ENCODE data around the gene TAF6L. TPM values are rescaled to one million over a fixed set of nuclear protein-coding genes. Genes with fewer than 3 reads are reported as not detected.

Gene TAF6L
- total RNA-seq, 1 donor from 2014 or later: 28.9 TPM

DNA sequence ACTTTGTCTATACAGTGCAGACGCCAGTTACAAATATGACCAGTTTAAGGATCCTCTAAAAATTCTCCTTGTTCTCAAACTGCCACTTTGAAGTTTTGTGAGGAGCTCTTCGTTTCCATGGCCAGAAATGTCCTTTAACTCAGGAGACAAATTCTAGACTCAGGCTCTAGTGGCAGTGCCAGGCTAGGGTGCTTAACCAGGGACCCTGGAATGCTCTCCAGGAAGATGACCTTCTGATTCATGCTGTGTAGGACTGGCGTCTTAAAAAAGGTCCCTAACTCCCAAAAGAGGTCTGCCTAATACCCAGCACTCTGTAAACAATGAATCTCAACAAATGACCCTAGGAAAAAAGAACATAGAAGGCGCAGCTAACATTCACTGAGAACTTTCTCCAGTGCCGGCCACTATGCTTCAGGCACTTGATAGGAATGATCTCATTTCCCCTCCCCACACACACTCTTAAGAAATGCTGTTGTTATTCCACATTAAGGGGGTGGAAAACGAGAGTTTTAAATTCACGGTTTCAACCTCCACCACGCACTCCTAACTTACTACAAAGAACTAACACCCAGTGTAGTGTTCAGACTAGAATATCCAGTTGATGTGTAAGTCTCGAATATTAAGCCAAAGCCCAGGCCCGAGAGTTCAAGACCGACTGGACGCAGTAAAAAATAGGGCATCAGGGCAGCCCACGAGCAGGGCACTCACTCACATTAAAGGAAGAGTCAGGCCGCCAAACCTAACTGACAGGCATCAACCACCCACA is 33.3 kb downstream of the TAF6L start:
- peak overlapping the region; percentile 76 for H3K9ac ChIP-seq
- DNase-seq (ENCODE audit: low spot score): no peak
- H3K36me3 ChIP-seq: no peaks in the 10 kb centered on the region
- H3K27me3 ChIP-seq: no peaks in the 10 kb centered on the region
- H3K4me2 ChIP-seq: peak overlapping the region; percentile 89
- no peaks in the 10 kb centered on the region for H3K9me3 ChIP-seq (ENCODE audit: low read depth)
- H3K4me3 ChIP-seq: peak overlapping the region; percentile 83
- Mint-ChIP-seq H3K4me3 (peak overlapping the region; percentile 100), H3K27me3 (ENCODE audit: insufficient read depth, low read depth) (peaks cover 8% of the 10 kb centered on the region), H3K27ac (peak overlapping the region; percentile 27), H3K4me1 (peaks cover 26% of the 10 kb centered on the region), H3K36me3 (peaks cover 29% of the 10 kb centered on the region), H3K9me3 (no peaks in the 10 kb centered on the region)
- H3K27ac ChIP-seq: no peak overlapping the region
- TF ChIP-seq EZH2 (IDR thresholded peaks at IDR 0.05): no peak
- peaks cover 10% of the 10 kb centered on the region for H3K4me1 ChIP-seq
- peaks cover 15% of the 10 kb centered on the region for H4K20me1 ChIP-seq (ENCODE audit: low read depth)
- peaks cover 20% of the 10 kb centered on the region for H3K79me2 ChIP-seq (ENCODE audit: low read depth)
- peaks cover 16% of the 10 kb centered on the region for H3F3A ChIP-seq (ENCODE audit: low read depth)
- no peak overlapping the region for H2AFZ ChIP-seq (replicated peaks)

DNA sequence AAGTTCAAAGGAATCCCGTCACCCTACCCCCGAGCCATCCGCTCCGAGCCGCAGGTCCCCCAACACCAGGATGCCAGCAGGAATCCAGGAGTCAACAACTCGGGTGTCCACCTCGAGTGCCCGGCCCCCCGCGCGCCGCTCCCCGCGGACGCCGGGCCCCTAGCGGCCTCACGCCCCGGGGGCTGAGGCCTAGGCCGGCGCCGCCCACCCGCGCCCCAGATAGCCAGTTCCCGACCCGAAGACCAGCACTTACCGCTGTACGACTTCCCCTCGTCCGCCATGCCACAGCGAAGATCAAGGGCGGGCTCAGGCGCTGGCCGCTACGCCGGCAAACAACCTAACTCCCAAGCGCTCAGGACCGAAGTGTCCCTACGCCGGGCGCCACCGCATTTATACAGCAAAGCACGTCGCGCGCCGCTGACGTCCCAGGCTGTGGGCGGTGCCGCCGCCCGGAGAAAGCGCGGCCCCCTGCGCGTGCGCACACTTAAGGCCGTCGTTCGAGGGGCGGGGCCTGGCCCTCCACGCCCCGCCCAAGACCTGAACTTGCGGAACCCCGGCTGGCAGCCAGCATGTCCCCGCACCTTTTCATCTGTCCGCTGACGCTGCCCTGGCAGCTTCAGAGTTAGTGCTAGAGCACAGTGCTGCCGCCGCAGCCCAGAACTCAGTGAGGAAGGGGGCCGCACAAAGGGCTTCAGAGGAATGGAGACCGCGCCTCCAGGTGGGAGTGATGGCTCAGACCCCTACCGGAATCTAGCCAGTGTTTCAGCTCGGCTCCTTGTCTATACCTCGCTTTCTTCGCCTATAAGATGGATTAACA is 34.1 kb downstream of the TAF6L start, which contains the start of gene NXF1:
TSS of gene NXF1 (minus strand) at position 365 of the 817 bp plus-strand sequence. CDS start at position 281, 84 bp downstream.
- no peaks in the 10 kb centered on the region for H3K36me3 ChIP-seq
- H3K36me3 Mint-ChIP-seq: peaks cover 24% of the 10 kb centered on the region
- peaks cover 16% of the 10 kb centered on the region for H3F3A ChIP-seq (ENCODE audit: low read depth)
- peaks cover 10% of the 10 kb centered on the region for H3K4me1 ChIP-seq
- H2AFZ ChIP-seq (replicated peaks): peak within 1 kb of the TSS; percentile 67
- no peaks in the 10 kb centered on the region for H3K9me3 ChIP-seq (ENCODE audit: low read depth)
- TF ChIP-seq, protein P1, sequence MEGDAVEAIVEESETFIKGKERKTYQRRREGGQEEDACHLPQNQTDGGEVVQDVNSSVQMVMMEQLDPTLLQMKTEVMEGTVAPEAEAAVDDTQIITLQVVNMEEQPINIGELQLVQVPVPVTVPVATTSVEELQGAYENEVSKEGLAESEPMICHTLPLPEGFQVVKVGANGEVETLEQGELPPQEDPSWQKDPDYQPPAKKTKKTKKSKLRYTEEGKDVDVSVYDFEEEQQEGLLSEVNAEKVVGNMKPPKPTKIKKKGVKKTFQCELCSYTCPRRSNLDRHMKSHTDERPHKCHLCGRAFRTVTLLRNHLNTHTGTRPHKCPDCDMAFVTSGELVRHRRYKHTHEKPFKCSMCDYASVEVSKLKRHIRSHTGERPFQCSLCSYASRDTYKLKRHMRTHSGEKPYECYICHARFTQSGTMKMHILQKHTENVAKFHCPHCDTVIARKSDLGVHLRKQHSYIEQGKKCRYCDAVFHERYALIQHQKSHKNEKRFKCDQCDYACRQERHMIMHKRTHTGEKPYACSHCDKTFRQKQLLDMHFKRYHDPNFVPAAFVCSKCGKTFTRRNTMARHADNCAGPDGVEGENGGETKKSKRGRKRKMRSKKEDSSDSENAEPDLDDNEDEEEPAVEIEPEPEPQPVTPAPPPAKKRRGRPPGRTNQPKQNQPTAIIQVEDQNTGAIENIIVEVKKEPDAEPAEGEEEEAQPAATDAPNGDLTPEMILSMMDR (IDR thresholded peaks at IDR 0.05): peak; percentile 23
- no peak for TF ChIP-seq EZH2phosphoT487 (IDR thresholded peaks at IDR 0.05)
- TF ChIP-seq EZH2 (IDR thresholded peaks at IDR 0.05): no peak
- peaks cover 15% of the 10 kb centered on the region for H4K20me1 ChIP-seq (ENCODE audit: low read depth)
- H3K9ac ChIP-seq: peak within 1 kb of the TSS; percentile 76
- peak within 1 kb of the TSS; percentile 99 for H3K27ac Mint-ChIP-seq
- H3K9me3 Mint-ChIP-seq: no peaks in the 10 kb centered on the region
- H3K4me3 ChIP-seq: peak within 1 kb of the TSS; percentile 83
- H3K27me3 Mint-ChIP-seq (ENCODE audit: insufficient read depth, low read depth): peaks cover 8% of the 10 kb centered on the region
- peaks cover 26% of the 10 kb centered on the region for H3K4me1 Mint-ChIP-seq
- H3K79me2 ChIP-seq (ENCODE audit: low read depth): peaks cover 20% of the 10 kb centered on the region
- H3K27me3 ChIP-seq: no peaks in the 10 kb centered on the region
- no peak within 1 kb of the TSS for H3K27ac ChIP-seq
- DNase-seq (ENCODE audit: low spot score): peak; percentile 98
- peak within 1 kb of the TSS; percentile 89 for H3K4me2 ChIP-seq
- H3K4me3 Mint-ChIP-seq: peak within 1 kb of the TSS; percentile 100

DNA sequence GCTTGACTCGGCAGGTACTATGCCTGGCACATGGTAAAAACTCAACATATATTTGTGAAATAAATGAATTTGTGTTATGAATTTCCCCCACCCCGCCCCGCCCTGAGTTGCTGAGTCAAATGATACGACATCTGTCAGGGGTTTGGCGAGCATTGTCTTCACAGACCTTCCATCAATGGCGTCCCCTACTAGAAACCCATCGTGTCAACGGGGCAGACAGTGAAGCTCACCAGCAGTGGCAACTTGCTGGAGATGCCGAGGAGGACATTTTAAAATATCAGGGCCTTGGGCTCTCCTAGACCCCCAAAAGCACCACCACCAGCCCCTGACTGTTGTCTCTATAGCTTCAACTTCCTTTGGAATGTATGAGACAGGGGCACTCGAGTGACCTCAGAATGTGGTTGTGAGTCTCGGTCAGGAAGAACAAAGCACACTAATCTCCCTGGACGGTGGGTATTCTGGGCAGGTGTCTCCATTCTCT is 34.8 kb downstream of the TAF6L start:
- Histone ChIP-seq H4K20me1 (ENCODE audit: low read depth) (peaks cover 15% of the 10 kb centered on the region), H3K27ac (no peak overlapping the region), H3K79me2 (ENCODE audit: low read depth) (peaks cover 20% of the 10 kb centered on the region), H3K9me3 (ENCODE audit: low read depth) (no peaks in the 10 kb centered on the region), H3K36me3 (no peaks in the 10 kb centered on the region), H3K4me2 (peak overlapping the region; percentile 82), H3K4me1 (peaks cover 10% of the 10 kb centered on the region), H3K27me3 (no peaks in the 10 kb centered on the region), H3K4me3 (peak overlapping the region; percentile 83), H2AFZ (replicated peaks) (peak overlapping the region; percentile 67), H3F3A (ENCODE audit: low read depth) (peaks cover 16% of the 10 kb centered on the region), H3K9ac (peak overlapping the region; percentile 18)
- peaks cover 26% of the 10 kb centered on the region for H3K4me1 Mint-ChIP-seq
- peak; percentile 60 for DNase-seq (ENCODE audit: low spot score)
- TF ChIP-seq EZH2 (IDR thresholded peaks at IDR 0.05) (no peak), EZH2phosphoT487 (IDR thresholded peaks at IDR 0.05) (no peak)
- TF ChIP-seq, protein P1 (IDR thresholded peaks at IDR 0.05): no peak
- H3K36me3 Mint-ChIP-seq: peaks cover 21% of the 10 kb centered on the region
- H3K27ac Mint-ChIP-seq: peak overlapping the region; percentile 25
- peaks cover 5% of the 10 kb centered on the region for H3K27me3 Mint-ChIP-seq (ENCODE audit: insufficient read depth, low read depth)
- peak overlapping the region; percentile 100 for H3K4me3 Mint-ChIP-seq
- no peaks in the 10 kb centered on the region for H3K9me3 Mint-ChIP-seq
